HG02571 (cell line): ENCODE results near the gene PAK5.

Source experiments
- ATAC-seq: cut with Tn5 transposase; IDR thresholded peaks from one replicate; pipeline ENCODE4 v1.9.1; 2021; ENCODE audit warnings: mild to moderate bottlenecking, moderate library complexity; ENCODE audit not compliant: unreplicated experiment

PAK5 gene

DNA sequence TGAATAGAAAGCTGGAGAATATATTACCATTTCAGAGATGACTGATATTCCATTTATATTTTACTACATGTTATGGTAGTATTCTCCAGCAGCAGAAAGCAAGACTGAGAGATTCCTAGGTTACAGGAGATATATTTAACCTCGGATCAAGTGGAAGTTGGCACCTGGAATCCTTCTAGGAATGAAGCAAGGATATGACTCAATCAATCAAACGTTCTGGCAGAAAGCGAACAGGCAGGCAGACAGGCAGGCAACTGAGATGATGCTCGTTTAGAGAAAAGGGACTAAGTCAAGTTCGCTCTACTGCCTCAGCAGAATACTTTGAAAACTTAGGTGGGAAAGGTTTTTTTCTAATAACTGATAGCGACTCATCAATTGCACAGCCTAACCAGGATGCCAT is 46.2 kb downstream of the PAK5 start:
- no peak for ATAC-seq

DNA sequence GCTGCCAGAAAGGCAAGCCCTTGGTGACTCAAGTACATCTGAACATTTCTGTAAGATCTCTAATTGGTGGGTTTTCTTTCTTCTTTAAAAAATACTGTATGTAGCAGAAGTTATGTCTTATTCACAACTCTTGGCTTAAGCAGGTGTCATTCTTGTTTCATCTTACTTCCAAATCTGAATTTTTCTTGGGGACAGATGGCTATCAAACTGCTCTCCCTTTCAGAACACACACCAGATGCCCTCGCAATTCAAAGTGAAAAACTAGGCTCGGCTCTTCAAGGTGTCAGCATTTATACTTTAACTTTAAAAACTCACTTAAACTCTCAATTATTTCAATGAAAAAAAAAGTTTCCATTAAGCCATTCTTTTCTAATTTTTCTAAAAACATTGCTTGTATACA is 49.7 kb downstream of the PAK5 start:
- no peak for ATAC-seq

DNA sequence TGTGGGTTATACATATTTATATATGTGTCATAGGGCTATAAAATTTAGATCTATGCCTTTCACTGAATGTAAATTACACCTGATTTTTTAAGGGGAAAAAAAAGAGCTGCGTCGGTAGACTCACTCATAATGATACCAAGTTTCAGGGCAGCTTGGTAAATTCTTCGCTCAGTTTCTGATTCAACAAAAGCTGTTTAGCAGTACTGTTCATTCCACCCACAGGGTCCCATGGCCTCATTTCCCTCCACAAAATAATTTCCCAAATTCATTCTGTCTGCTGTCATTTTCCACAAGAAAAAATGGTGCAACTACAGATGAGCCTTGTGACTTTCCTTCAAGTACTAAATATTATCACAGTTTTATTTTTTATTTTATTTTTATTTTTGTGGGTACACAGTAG is 63.7 kb downstream of the PAK5 start:
- no peak for ATAC-seq

DNA sequence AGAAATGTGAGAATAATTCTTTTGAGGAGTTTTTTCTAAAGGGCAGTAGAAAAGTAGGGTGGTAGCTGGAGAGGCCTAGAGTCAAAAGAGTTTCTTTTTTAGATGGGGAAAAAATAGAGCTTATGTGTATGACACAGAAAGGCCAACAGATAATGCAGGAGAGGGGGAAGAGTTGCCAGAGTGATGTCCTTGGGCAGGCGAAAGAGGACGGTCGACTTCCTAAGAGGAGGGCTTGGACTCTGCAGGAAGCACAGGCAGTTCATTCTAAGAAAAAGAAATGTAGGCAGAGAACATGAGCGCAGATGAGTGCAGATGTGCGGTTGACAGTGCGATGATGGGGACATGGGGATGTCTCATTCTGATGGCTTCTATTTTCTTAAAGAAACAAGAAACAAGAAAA is 68.9 kb downstream of the PAK5 start:
- no peak for ATAC-seq

DNA sequence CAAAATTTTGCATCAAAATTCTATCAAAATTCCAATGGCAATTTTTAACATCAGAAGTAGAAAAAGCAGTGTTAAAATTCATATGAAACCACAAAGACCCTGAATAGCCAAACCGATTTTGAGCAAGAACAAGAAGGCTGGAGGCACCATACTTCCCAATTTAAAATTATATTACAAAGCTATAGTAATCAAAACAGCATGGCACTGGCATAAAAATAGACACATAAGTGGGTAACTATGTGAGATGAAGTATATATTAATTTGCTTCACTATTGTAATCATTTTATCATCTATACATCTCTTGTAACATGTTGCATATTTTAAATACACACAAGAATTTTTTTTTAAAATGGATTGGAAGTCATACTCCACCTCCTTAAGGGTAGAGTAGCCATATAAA is 77.4 kb downstream of the PAK5 start:
- no peak for ATAC-seq

DNA sequence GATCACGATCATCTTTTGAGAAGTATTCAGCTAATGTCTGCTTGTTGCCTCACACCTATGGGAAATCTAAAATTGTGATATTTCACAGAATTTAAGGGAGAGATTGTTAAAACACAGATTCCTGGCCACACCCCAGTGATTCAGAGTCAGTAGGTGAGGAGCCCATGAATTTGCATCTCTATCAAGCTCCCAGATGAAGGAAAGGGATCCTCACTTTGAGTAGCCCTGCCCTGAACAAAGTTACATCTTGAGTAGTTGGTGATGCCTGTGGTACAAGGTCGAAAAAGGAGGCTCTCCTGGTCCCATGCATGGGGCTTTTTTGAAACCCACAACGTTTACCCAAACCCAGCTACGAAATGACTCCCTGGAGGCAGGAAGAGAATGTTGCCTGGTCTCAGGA is 79.5 kb downstream of the PAK5 start:
- no peak for ATAC-seq

DNA sequence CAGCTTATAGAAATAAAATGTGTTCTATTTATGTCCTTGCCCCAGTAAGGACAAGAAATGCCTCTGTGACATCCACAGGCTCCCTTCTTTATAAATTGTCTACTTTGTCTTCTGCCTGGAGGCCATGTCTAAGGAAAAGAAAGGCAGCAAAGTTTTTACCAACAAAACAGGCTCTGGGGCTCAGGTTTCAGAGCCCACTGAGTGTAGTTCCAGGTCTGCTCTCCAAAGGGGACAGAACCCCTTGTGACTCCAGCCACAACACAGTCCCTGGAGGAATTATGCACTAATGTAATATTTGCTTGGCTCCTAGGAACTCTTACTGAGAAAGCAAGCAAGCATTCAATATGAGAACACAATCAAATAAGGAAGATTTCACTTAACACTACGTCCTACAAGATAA is 80.1 kb downstream of the PAK5 start:
- no peak for ATAC-seq

DNA sequence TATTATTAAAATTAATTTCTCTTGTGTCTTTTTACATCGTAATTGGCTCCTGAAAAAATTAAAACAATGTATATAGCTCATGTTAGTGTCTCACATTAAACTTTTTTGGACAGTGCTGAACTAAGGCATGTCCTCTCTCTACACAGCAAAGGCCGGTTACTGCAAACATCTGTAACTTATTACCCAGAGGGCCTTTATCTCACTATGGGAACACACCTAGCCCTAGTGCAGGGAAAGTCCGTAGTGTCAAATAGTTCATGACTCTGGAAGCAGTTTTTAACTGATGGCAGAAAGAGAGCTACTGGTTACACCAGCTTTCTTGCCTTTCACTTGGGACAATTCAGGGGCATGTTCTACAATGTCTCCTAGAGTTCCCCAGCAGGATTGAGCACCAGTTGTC is 82.2 kb downstream of the PAK5 start:
- no peak for ATAC-seq

DNA sequence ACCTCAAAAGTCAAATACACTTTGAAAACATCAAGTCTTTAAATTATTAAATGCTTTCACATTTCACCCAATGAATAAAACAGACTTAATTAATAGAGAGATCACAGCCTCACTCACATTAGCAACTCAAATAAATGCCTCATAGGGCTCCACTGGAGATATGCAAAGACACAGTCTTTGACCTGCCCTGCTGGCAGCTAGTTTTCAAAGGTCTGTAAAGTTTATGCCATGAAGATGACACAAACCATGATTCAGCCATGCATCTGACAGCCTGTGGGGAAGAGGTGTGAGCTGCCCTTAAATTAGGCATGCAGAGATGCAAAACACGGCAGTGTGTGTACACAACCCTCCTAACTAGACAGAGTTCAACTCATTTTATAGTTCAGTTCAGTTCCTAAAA is 83.6 kb downstream of the PAK5 start:
- no peak for ATAC-seq

DNA sequence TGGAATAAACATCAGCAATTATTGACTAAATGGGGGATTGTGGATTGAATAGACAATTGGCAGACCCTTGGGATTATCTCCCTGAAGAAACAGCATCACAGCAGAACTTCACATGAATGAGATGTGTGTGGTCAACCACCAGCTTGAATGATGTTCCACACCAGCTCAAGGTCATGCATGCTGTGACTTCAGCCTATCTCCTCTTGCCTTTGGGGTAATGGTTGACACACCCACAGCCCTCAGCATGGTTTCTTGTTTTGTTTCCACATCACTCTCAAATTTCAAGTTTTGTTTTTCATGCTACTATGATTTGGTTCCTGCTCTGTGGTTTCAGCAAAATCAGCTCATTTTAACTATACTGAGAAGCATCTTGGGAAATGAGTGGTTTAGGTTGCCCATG is 94.3 kb downstream of the PAK5 start:
- no peak for ATAC-seq

DNA sequence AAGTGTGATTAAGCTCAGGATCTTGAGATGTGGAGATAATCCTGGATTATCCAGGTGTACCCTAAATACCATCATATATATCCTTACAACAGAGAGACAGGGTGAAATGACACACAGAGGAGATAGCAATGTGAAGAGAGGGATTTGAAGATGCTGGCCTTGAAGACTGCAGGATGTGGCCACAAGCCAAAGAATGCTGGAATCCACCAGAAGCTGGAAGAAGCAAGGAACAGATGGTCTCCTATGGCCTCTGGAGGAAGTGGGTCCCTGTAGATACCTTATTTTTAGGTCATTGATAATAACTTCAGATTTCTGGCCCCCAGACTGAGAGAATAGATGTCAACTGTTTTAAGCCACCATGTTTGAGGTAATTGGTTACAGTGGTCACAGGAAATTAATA is 95.0 kb downstream of the PAK5 start:
- no peak for ATAC-seq

DNA sequence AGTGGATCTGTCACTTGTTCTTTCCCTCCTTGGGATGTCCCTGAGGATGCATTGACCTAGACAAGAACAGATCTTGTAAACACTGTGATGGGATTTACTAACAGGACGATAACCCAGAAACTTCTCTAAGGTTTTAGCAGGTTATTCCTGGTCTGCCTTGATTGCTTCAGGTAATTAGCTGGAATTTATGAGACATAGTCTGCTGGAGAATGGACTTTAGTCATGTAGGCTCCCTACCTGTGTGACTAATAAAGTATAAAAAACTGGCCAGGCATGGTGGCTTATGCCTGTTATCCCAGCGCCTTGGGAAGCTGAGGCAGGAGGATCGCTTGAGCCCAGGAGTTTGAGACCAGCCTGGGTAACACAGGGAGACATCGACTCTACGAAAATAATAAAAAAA is 96.1 kb downstream of the PAK5 start:
- ATAC-seq = no peak

DNA sequence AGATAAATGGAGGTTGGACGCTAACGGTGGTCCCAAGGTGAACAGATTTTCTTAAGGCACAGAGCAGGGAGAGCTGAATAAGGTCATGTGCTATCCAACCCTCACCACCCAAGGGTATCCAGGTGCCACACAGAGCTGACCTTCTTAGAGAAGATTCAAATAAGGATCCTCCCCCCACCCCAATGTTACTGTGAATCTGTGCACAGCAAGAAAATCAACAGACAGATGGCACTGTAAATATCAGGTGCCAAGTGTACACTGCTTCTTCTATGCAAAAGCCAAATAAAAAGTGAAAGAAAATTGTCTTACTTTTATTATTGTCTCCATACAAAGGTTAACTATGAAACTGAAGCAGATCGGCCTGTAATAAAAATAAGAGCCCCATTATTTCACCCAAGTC is 96.9 kb downstream of the PAK5 start:
- ATAC-seq = no peak

DNA sequence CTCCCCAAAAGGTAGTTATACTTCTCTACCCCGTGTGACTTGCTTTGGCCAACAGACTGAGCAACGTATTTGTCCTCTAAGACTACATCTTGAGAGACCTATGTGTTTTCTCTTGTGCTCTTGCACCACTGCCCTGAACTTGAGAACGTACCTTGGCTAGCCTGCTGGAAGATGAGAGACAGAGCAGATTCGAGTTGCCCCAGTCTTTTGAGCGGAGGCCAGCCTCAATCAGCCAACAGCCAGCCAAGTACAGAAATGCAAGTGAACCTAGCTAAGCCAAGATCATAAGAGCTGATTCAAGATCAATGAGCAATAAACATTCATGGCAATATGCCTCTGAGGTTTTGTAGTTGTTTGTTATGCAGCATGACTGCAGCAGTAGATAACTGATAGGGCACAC is 98.4 kb downstream of the PAK5 start:
- no peak for ATAC-seq

DNA sequence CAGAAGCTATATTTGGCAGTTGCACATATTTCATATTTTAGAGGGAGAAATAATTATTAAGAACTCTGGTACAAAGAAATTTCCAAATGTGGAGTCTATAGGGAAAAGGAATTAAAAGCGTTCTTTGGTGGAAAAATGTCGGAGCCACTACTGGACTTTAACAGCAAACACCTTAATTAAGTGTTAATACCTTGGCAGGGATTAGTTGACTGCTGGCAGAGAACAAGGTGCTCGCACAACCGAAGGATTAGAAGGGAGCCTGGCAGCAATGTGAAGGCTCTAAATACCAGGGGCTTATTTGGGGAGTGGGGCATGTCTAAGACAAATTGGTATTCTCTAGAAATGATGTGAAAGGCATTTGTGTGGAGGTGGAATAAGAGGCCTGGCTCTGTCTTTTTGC is 98.9 kb downstream of the PAK5 start:
- no peak for ATAC-seq

DNA sequence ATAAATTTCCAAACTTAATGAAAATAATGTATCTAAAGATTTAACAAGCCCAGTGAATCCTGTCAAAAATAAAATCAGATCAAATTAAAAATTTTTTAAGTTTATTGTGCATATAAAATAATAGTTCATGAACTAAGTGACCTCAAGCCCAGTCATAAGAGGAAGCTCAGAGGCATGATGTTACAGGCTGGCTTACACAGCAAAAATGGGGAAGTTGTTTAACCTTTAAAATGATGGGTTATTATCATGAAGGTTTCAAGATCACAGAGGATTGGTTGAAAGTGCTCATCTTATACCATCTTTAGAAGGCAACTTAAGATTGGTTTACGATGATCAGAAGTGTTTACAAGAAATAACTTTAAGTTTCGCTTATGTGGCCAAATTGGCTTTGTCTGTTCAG is 102.5 kb downstream of the PAK5 start:
- ATAC-seq = no peak

DNA sequence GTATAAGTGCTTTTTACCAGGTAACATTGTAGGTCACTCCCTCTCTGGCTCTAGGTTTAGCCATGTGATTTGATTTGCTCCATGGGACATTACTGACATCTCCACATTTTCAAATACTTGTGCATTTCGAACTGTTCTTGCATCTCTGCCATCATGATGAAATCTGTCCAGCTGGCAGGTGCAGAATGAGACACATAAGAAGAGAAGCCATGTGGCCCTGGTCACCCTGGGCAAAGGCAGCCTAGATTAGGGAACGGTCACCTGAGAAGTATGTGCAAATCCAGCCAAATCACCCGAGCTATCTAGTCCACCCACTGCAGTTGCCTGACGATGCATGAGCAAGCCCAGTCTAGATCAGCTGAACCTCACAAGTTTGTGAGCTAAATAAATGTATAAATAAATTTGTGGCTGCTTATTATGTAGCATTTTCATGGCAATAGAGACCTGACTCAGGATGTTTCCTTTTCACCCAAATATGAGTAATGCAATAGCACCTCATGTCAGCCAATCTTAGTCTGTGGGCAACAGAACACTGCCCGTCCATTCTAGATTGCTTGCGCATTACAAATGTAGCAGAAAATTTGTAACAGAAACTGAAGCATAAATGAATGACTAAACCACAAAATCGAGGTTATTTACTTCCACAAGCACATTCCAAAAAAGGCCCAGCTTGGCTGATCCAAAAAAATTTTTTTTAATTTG is 115.2 kb downstream of the PAK5 start:
- ATAC-seq = no peak

DNA sequence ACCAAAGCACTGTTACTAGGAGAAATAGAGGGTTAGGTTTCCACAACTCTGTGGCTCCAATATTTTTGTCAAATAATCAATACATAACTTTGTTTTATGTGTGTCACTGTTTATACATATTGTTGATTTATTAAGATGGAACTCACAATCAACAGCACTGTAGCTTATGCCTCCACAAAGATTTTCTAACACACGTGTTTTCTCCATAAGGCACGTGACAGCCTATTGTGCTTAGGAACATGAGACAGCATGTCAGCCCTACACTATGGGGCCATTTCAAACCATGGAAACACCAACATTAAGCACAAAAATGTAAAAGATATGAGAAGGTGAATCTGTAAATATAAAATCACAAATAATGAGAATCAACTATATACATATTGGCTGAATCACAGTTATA is 127.0 kb downstream of the PAK5 start:
- no peak for ATAC-seq

DNA sequence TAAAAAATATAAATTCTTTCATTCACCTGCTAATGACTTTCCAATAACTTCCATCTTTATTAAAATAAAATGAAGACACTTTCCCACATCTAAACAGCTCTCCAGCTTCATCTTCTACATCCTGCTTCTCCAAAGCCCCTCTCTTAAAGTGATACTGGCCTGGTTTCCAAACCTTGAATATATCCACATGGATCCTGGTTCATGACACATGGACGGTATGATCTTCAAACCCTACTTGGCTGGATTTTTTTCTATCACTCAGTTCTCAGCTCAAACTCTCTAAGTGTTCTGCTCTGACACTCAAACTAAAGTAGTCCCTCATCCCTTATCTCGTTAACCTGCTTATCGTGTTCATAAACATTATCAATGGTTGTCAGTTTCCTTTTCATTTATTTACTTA is 128.2 kb downstream of the PAK5 start:
- no peak for ATAC-seq

DNA sequence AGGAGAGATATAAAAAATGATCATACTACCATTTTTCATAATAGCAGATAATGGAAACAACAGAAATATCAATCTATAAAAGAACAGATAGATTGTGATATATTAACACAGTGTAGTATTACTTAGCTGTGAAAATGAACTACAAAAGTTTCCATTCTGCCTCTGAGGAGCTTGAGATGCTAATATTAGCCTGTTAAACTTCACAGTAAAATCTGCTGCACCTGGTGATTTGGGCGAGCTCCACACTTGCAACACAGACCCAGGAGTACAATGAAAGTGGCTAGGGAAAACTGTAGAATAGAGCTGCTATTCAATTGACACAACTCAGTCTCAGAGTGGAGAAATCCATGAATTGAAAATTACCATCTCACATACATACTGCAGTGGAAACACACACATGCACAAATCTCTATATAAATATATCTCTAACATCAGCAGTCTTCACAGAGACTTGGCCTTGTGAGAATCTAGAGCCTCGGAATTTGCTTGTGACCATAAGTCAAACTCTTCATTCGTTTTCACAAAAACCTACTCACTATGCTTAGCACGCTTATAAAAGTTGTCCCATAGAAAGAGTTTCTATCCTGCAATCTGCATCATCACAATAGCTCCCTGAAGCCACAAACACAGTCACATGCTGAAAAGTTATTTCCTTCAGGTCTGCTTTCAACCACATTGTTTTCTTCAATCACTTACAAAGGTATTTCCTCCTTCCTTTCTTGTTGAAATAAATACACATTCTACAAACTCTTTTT is 133.0 kb downstream of the PAK5 start:
- ATAC-seq = no peak

DNA sequence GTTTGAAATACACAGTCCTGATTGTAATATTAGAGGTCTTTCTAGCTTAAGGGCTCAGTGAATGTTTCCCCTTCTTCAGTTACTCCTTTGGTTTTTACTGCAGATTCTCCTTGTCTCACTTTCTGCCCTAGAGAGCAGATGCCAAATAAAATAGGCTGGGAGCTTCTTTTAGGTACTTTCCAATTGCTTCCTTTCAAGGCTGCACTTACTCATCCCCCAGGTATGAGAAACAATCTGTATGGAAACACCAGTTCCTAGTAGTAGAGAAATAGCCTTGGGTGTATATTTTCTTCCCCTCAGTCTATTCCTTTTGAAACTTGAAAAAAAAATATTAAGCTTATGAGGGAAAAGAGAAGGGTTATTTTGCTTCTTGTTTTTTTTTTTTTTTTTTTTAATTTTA is 139.7 kb downstream of the PAK5 start:
- ATAC-seq = no peak

DNA sequence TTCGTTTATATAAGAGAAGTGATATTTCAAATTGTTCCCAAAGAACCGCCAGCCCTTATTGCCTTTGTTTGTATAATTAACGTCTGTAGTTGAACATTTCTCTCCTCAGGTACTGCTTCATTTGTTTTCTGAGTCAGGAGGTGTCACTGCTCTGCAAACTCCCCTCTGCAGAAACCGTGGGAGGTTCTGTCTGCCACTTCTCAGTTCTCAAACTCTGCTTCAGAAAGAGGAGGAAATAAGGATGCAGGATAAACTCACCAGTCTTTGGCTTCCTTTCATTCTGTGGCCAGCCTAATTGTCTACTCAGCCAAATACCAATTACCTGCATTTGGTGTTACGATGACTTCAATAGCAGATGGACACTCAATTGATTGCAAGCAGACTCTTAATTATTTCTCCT is 149.8 kb downstream of the PAK5 start:
- no peak for ATAC-seq

DNA sequence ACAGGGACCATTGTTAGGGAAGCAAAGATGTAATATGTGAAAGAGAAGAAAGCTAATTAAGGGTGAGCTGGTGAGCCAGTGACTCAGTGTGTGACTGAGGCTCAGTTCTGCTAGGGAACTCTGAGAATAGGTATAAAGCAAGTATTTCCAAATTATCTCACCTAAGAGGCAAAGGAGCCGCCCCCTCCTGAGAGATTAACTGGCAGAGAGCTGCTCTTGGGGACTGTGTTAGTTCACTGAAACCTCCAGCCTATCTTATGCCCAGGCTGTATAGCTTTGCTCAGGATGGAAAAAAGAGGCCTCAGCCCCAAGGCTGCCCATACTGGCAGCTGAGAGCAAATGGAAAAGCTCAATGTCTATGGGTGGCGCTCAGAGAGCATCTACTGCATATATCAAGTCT is 152.0 kb downstream of the PAK5 start:
- ATAC-seq = no peak
